Right cardiac atrium (tissue), 5 donors: Measurements from ENCODE around the gene CLEC16A. TPM values are rescaled to one million over a fixed set of nuclear protein-coding genes. Genes with fewer than 3 reads are reported as not detected.

Experiments used
- ATAC-seq, 2 donors: fragments of 200-7000 bp; cut with Tn5 transposase; one replicate each; pipeline versions ENCODE4 v1.8.0 to v1.9.1; 2020; ENCODE audit warnings: moderate library complexity in 2 of 2, mild to moderate bottlenecking in 1 of 2
- DNase-seq, 3 donors: peaks; one replicate each; pipeline ENCODE4 v3.0.0-alpha.2; 2020
- H3K27ac ChIP-seq: one replicate; pipeline ENCODE4 v1.5.1; 2013; ENCODE audit warnings: mild to moderate bottlenecking, low read length, control low read depth, moderate library complexity
- H3K27me3 ChIP-seq: one replicate; pipeline ENCODE4 v1.6.1; 2013; ENCODE audit not compliant: control insufficient read depth, insufficient read depth
- H3K4me1 ChIP-seq: one replicate; pipeline ENCODE4 v1.6.1; 2013; ENCODE audit warnings: low read length; ENCODE audit not compliant: control insufficient read depth, insufficient read depth
- H3K4me3 ChIP-seq: one replicate; pipeline ENCODE4 v1.5.1; 2013; ENCODE audit warnings: low read length, control low read depth
- H3K9me3 ChIP-seq: one replicate; pipeline ENCODE4 v1.6.1; 2013; ENCODE audit warnings: low read length; ENCODE audit not compliant: control insufficient read depth
- WGBS: extraction: QIAGEN DNeasy Blood & Tissue Kit; methylation state at CpG from one replicate; pipeline ENCODE4 v1.1.7; 2013; 5-methylcytosine and 5-hydroxymethylcytosine counted together
- intact Hi-C, 4 donors: fragments of 100-400 bp; cut with DNase I; formaldehyde crosslinking; loops; one replicate each; pipeline versions ENCODE4 v1.11.0 to v1.14.0; 2022 to 2023
- polyA plus RNA-seq: library from polyadenylated mRNA; stranded (reverse); fragments of 200-250 nt; gene quantifications from one replicate; pipeline ENCODE4 v1.2.3, GENCODE V29; 2013
- total RNA-seq, 4 donors: library from RNA; stranded (reverse); fragmentation: NEBNext Ultra II Directional; extraction: Animal tissue kit (Norgen Biotek cat#: 25700); gene quantifications; one replicate each; pipeline ENCODE4 v1.2.1, GENCODE V29; 2021
- donor health status: healthy with polysubstance abuse.
- donor health status: DM: no; HTN: yes; CAD: no.
- donor health status: DM: no; HTN: no; CAD: no.
- donor health status: DM: no; HTN: yes; CAD: no; lungs with severe emphysema.
- donor health status: DM: yes; HTN: yes; CAD: no.

The CLEC16A gene
- total and polyA plus RNA-seq, 5 donors: 14.9 to 31.5 (median 29.2) TPM

- WGBS: 90% methylated on average over 7 of the region's 7 CpGs
- no peaks in the 10 kb centered on the region for H3K27me3 ChIP-seq
Observed at GRCh38 chr16:11067266-11067665, 122.9 kb downstream of the CLEC16A start.

GRCh38 chr16:11067697-11068141 is 123.4 kb downstream of the CLEC16A start:
- Histone ChIP-seq H3K27ac (no peak overlapping the region), H3K27me3 (no peaks in the 10 kb centered on the region), H3K9me3 (no peaks in the 10 kb centered on the region), H3K4me1 (no peaks in the 10 kb centered on the region), H3K4me3 (no peak overlapping the region)
- ATAC-seq (no peak), DNase-seq (no peak)
- 94% methylated on average over 7 of the region's 7 CpGs for WGBS
- intact Hi-C loops: no loop called here

More at GRCh38 chr16:11067266-11067665, 122.9 kb downstream of the CLEC16A start:
- H3K4me1 ChIP-seq: no peaks in the 10 kb centered on the region
- intact Hi-C loops: no loop called here
- no peak overlapping the region for H3K27ac ChIP-seq
- no peak overlapping the region for H3K4me3 ChIP-seq
- DNase-seq: no peak
- ATAC-seq: no peak
- H3K9me3 ChIP-seq: no peaks in the 10 kb centered on the region

GRCh38 chr16:11071829-11072228 is 127.5 kb downstream of the CLEC16A start:
- no peak overlapping the region for H3K27ac ChIP-seq
- no peaks in the 10 kb centered on the region for H3K9me3 ChIP-seq
- no peaks in the 10 kb centered on the region for H3K4me1 ChIP-seq
- no peaks in the 10 kb centered on the region for H3K27me3 ChIP-seq
- H3K4me3 ChIP-seq: no peak overlapping the region
- DNase-seq (no peak), ATAC-seq (no peak)
- 90% methylated on average over 5 of the region's 5 CpGs for WGBS
- intact Hi-C loops: no loop called here

GRCh38 chr16:11072420-11073153 is 128.2 kb downstream of the CLEC16A start:
- WGBS: 73% methylated on average over 5 of the region's 5 CpGs
- Histone ChIP-seq H3K27ac (no peak overlapping the region), H3K4me3 (no peak overlapping the region), H3K4me1 (no peaks in the 10 kb centered on the region), H3K27me3 (no peaks in the 10 kb centered on the region), H3K9me3 (no peaks in the 10 kb centered on the region)
- ATAC-seq (no peak), DNase-seq (no peak)
- intact Hi-C loops: no loop called here

GRCh38 chr16:11073407-11073999 is 129.1 kb downstream of the CLEC16A start:
- H3K27me3 ChIP-seq: no peaks in the 10 kb centered on the region
- H3K9me3 ChIP-seq: no peaks in the 10 kb centered on the region
- DNase-seq: peak in 1 of 3 donors; percentile 26
- no peak overlapping the region for H3K4me3 ChIP-seq
- no peak overlapping the region for H3K27ac ChIP-seq
- ATAC-seq: no peak
- WGBS: 93% methylated on average over 11 of the region's 11 CpGs
- intact Hi-C loops: no loop called here
- no peaks in the 10 kb centered on the region for H3K4me1 ChIP-seq

GRCh38 chr16:11074131-11074530 is 129.8 kb downstream of the CLEC16A start:
- no peak for ATAC-seq
- no peak for DNase-seq
- no peak overlapping the region for H3K27ac ChIP-seq
- no peak overlapping the region for H3K4me3 ChIP-seq
- H3K4me1 ChIP-seq: no peaks in the 10 kb centered on the region
- H3K27me3 ChIP-seq: no peaks in the 10 kb centered on the region
- H3K9me3 ChIP-seq: no peaks in the 10 kb centered on the region
- intact Hi-C loops: no loop called here

GRCh38 chr16:11075163-11075562 is 130.8 kb downstream of the CLEC16A start:
- H3K27ac ChIP-seq: no peak overlapping the region
- H3K4me3 ChIP-seq: no peak overlapping the region
- intact Hi-C loops: no loop called here
- peak in 1 of 3 donors; percentile 13 for DNase-seq
- H3K27me3 ChIP-seq: no peaks in the 10 kb centered on the region
- no peak for ATAC-seq
- H3K9me3 ChIP-seq: no peaks in the 10 kb centered on the region
- no peaks in the 10 kb centered on the region for H3K4me1 ChIP-seq
- WGBS: 85% methylated on average over 4 of the region's 4 CpGs

- no peak overlapping the region for H3K27ac ChIP-seq
- no peaks in the 10 kb centered on the region for H3K27me3 ChIP-seq
- WGBS: 84% methylated on average over 13 of the region's 13 CpGs
- H3K4me1 ChIP-seq: no peaks in the 10 kb centered on the region
- no peak for ATAC-seq
- H3K9me3 ChIP-seq: no peaks in the 10 kb centered on the region
- H3K4me3 ChIP-seq: no peak overlapping the region
- DNase-seq: peak in 1 of 3 donors; percentile 32
- intact Hi-C loops: no loop called here
Observed at GRCh38 chr16:11076259-11077018, 132.1 kb downstream of the CLEC16A start.

GRCh38 chr16:11078812-11079459 is 134.6 kb downstream of the CLEC16A start:
- intact Hi-C loops: no loop called here
- ATAC-seq: peak; percentile 35 to 80
- H3K4me1 ChIP-seq: no peaks in the 10 kb centered on the region
- DNase-seq: peak in 2 of 3 donors; percentile 30 to 62
- no peaks in the 10 kb centered on the region for H3K27me3 ChIP-seq
- no peak overlapping the region for H3K4me3 ChIP-seq
- H3K9me3 ChIP-seq: no peaks in the 10 kb centered on the region
- WGBS: 93% methylated on average over 5 of the region's 5 CpGs
- no peak overlapping the region for H3K27ac ChIP-seq

GRCh38 chr16:11079652-11080187 is 135.4 kb downstream of the CLEC16A start:
- Histone ChIP-seq H3K27ac (no peak overlapping the region), H3K4me3 (no peak overlapping the region), H3K4me1 (no peaks in the 10 kb centered on the region), H3K27me3 (no peaks in the 10 kb centered on the region), H3K9me3 (no peaks in the 10 kb centered on the region)
- WGBS: 61% methylated on average over 6 of the region's 6 CpGs
- intact Hi-C loops: loop anchor here in 1 of 4 donors (10.0 kb wide), 1 partner anchor 55 kb away; no protein-coding TSS in a partner anchor
- ATAC-seq (no peak), DNase-seq (peak in 1 of 3 donors; percentile 24)
